HG03039 (cell line): ENCODE results near the gene TTC7B.

Source experiments
- ATAC-seq: cut with Tn5 transposase; IDR thresholded peaks from one replicate; pipeline ENCODE4 v1.9.1; 2021; ENCODE audit warnings: mild to moderate bottlenecking, moderate library complexity; ENCODE audit not compliant: unreplicated experiment

TTC7B gene

DNA sequence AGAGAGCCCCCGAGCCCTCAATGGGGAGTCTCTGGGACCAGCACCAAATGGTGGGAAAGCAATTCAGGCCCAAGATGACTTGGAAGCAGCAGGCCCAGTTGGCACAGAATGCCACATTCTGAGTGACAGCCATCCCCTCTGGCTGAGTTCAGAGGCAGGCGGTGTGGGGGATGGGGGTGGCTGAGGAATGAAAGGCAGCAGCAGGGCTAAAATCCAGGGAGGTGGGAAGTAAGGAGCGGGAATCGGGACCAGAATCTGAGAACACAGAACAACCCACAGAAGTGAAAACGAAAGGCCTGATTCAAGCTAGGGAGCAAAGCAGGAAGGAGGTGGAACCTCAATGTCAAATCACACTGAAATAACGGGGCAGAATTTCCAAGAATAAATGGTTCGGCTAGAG is 248.2 kb downstream of the TTC7B start:
- no peak for ATAC-seq

DNA sequence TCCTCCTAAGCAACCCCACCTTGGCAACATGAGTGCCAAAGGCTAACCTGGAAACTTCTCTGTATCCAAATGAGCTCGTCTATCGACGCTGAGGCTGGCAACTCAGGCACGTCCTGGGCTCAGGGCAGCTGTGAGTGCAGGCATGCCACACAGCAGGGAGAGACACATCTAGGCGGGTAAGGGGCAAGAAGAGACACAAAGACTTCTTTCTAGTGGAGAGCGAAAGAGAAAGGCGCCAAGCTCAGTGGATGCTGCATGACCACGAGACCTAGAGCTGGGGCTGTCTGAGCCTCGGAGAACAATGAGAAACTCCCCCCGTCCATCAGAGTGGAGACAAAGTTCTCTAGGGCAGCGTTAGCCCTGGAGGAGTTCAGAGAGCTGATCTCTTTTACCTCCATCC is 249.0 kb downstream of the TTC7B start:
- no peak for ATAC-seq

- no peak for ATAC-seq
Observed at GRCh38 chr14:90566481-90566880, 249.7 kb downstream of the TTC7B start.

GRCh38 chr14:90564496-90564895 is 251.7 kb downstream of the TTC7B start:
- ATAC-seq: no peak

GRCh38 chr14:90562652-90563051 is 253.6 kb downstream of the TTC7B start:
- ATAC-seq: no peak

GRCh38 chr14:90561920-90562319 is 254.3 kb downstream of the TTC7B start:
- no peak for ATAC-seq

GRCh38 chr14:90560991-90561390 is 255.2 kb downstream of the TTC7B start:
- ATAC-seq: no peak

DNA sequence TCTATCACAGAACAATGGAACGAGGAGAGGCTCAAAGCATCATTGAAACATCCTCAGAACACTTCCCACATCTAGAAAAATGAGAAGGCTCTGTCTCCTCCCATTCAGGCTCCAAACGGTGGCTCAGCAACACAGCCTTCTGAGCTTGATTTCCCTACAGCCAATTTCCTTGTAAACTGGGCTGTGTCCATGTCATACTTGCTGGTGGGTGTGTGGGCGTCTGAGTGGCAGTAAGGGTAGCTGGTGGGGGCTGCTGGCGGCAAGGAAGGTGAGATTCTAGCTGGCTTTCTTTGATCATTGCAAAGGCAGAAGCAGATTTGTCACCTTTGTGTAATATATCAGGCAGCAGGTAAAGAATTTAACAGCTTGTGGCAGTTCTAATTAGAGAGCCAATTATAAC is 255.7 kb downstream of the TTC7B start:
- ATAC-seq: no peak

DNA sequence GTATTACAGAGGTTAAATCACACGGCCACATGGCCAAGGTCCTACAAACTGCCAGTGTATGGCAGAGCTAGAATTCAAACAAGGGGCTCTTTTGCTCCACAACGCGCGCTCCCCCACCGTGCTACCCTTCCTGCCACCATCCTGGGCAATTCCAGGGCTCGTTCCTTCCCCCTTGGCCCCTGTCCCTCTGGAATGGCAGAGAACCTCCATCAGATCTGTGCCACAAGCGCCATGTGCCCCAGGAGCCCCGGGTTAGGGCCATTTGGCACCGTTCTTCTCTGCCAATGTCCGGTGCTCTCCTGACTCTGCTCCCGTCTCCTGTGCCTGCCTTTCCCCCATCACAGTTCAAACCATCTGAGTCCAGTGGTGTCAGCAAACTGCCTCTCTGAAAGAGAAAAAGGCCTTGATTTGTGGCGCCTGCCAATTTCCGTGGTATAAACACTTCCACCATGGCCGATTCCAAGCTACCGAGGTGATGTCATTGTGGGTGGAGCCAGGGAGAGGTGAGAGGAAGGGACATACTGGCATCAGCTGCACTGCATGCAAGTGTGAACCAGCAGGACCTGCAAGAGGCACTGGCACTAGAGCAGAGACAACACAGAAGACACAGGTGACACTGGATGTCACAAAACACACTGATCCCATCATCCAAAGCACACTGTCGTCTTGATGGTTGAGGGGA is 256.3 kb downstream of the TTC7B start:
- ATAC-seq: no peak

- no peak for ATAC-seq
Observed at GRCh38 chr14:90558983-90559590, 257.1 kb downstream of the TTC7B start.

DNA sequence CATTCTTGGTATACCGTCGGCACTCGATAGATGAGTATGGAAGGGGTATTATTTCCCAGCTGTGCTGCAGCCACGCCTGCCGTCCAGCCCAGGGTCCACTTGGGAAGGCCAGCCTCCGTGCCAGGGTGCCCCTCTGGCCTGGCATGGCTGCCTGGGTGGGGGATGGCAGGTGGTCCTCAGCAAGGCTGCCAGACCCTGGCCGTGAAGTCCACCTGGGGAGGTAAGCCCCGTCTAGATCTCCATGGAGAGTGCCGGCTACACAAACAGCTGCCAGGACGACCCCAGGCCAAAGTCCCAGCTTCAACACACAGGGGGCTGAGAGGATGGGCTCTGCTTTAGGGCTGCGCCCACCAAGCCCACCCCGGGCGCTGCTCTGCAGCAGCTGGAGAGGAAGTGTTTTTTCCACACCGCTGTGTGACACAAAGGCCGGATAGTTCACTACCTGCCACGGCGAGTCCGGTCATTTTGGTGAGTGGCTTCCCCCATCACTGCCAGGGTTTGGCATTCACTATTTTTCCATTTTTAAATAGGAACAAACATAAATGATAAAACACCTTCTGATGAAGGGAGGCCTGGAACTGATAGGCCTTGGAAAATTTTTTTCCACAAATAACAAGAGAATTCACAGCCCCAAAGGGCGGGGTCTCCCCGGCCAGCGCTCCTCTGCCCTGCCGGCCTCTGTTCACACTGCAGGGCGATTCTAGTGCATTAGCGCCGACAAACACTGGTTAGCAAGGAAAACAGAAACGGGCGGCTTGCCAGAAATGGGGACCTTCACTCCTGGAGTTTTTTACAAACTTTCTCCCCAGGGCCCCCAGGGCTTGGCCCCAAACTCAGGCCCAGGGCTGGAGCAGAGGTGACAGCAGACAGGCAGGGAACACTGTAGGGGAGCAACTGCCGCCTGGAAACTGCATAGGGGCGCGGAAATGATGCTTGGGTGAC is 257.9 kb downstream of the TTC7B start:
- ATAC-seq: no peak

- no peak for ATAC-seq
Observed at GRCh38 chr14:90557516-90557915, 258.7 kb downstream of the TTC7B start.

GRCh38 chr14:90556666-90557450 is 259.4 kb downstream of the TTC7B start:
- ATAC-seq: no peak

GRCh38 chr14:90556012-90556477 is 260.2 kb downstream of the TTC7B start:
- no peak for ATAC-seq

- ATAC-seq: no peak
Observed at GRCh38 chr14:90555126-90556011, 260.9 kb downstream of the TTC7B start.

DNA sequence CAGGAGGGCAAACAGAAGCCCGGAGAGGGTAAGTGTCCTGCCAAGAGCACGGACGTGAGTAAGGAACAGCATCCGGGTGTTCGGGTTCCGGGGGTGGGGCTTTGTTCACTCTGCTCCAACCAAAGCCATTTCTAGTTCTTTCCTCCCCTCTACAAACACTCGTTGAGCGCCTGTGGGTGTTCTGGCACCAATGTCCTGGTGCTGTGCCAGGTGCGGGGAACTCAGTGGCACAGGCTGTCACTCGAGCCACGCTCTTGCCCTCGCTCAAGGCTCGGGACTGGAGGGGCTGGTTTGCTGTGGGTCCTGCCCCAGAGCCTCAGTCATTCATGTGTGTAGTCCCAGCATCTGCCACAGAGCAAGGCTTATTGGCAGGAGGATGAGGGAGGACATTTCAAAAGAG is 261.9 kb downstream of the TTC7B start:
- ATAC-seq: no peak

DNA sequence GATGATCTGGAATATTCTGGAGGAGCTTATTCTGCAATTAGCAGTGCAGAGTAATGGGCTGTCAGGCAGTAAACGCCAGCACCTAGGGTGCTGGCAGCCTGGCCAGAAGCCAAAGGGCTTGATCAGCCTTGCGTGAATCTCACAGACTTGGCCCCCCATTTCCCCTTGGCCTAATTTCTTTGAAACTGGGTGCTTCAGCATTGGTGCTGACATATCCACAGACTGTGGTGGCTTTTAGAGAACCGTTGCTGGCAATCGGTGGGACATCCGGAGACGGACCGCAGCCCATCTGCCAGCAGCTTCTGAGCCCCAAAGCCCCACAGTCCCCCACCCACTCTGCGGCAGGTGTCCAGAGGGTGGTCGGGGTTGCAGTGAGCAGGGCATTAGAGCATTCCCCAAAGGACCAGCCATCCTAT is 262.3 kb downstream of the TTC7B start:
- no peak for ATAC-seq

DNA sequence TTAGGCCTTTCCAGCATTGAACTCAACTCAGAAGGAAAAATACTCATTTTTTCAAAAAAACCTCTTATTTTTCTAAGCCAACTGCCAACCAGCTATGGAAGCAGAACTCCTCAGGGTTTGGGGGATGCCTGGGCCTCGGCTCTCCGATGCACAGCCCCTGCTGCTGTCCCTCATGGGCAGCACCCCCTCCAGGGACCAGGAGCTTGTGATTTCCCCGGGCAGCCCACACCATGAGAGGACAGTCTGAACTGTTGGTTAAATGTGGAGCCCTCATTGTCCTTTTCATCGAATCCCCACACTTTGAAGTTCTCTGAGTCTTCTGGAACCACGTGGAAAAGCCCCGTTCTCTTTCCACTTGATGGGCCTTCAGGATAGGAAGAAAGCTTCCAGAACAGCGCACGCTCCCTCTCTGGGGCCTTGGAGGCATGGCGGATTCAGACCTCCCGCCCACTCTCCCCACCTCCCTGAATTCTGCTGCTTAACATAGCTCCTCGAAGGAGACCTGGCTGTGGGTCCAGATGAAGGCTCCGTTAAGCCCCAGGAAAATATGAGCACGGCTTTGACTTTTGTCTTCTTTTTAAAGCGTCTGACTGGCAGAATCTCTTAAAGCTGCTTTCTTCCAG is 262.8 kb downstream of the TTC7B start:
- ATAC-seq: no peak
